Epithelial cell of proximal tubule (primary cell): Measurements from ENCODE around the gene TRIM54. TPM values are rescaled to one million over a fixed set of nuclear protein-coding genes. Genes with fewer than 3 reads are reported as not detected.

Experiments used
- DNase-seq: peaks from one replicate; pipeline ENCODE4 v3.0.0-alpha.2; 2011; ENCODE audit warnings: low read depth
- H3K4me3 ChIP-seq: 2 replicates; pipeline ENCODE4 v1.5.1; 2011; ENCODE audit warnings: low read depth, mild to moderate bottlenecking, low read length
- total RNA-seq: library from RNA; depleted of rRNA; stranded (reverse); fragments of >200 nt; gene quantifications from 2 replicates; pipeline ENCODE4 v1.2.3, GENCODE V29; 2015
- TF ChIP-seq, protein P1 (sequence below): conservative IDR thresholded peaks from 2 replicates; pipeline ENCODE4 v1.5.1; 2012; ENCODE audit warnings: low read depth, mild to moderate bottlenecking, low read length

Gene TRIM54
- total RNA-seq, 1 donor from 2014 or later: 1.5 TPM

DNA sequence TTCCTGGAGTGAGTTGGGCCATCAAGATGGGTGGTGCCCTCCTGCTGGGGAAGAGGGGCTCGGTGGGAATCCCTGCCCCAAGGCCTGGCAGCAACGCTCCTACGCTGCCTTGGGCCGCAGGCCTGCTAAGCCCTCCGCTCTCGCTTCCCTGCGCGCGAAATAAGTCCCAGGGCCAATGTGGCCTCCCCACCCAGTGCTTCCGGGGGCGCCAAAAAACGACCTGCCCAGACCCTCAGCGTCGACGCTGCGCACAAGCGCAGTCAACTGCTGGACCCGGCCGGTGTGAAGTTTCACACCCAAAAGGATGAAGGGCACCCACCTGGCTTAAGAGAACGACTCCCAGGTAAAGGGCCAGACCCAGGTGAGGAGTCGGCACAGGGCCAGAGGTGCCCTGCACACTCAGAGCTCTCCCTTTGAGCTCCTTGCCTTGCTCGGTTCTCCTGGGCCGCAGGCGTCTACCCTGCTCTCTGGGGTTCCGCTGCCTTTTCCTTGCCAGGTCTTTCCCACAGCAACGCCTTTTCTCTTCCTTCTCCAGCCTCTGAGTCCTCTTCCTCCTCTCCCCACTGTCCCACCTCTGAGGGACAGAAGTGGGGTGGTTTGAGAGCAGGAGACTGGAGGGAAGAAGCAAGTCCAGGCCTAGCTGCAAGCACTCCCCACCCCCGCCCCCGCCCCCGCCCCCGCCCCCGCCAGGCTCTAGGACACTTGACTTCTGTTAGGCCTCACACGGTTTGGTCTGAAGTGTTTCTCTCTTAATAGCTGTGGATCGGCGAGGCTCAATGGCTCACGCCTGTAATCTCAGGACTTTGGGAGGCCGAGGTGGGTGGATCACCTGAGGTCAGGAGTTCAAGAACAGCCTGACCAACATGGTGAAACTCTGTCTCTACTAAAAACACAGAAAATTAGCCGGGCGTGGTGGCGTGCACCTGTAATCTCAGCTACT is 6.7 kb upstream of the TRIM54 start, which contains the start of gene DNAJC5G:
DNAJC5G (plus strand) TSS at position 223 of the 940 bp plus-strand sequence. CDS start 1,296 bp downstream, outside the sequence.
- DNase-seq: no peak
- TF ChIP-seq, protein P1, sequence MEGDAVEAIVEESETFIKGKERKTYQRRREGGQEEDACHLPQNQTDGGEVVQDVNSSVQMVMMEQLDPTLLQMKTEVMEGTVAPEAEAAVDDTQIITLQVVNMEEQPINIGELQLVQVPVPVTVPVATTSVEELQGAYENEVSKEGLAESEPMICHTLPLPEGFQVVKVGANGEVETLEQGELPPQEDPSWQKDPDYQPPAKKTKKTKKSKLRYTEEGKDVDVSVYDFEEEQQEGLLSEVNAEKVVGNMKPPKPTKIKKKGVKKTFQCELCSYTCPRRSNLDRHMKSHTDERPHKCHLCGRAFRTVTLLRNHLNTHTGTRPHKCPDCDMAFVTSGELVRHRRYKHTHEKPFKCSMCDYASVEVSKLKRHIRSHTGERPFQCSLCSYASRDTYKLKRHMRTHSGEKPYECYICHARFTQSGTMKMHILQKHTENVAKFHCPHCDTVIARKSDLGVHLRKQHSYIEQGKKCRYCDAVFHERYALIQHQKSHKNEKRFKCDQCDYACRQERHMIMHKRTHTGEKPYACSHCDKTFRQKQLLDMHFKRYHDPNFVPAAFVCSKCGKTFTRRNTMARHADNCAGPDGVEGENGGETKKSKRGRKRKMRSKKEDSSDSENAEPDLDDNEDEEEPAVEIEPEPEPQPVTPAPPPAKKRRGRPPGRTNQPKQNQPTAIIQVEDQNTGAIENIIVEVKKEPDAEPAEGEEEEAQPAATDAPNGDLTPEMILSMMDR: no peak
- no peak within 1 kb of the TSS for H3K4me3 ChIP-seq

DNA sequence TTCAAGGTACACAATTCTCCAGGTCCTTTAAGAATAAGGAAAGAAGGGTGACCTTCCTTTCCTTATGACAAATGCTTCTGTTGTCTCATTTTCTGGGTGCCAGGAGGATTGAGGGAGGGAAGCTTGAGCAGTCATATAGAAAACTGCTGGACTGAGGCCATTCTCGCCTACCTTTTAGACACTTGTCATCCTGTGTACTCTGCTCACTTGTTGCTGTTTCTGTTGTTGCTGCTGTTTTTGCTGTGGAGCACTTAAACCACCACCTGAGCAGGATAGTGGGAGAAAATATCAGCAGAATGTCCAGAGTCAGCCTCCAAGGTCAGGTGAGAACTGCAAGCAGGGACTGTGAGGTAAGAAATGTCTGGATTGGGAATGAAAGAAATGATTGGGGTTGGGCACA is 4.2 kb upstream of the TRIM54 start:
- no peak for DNase-seq
- no peak overlapping the region for H3K4me3 ChIP-seq
- TF ChIP-seq, protein P1: no peak

DNA sequence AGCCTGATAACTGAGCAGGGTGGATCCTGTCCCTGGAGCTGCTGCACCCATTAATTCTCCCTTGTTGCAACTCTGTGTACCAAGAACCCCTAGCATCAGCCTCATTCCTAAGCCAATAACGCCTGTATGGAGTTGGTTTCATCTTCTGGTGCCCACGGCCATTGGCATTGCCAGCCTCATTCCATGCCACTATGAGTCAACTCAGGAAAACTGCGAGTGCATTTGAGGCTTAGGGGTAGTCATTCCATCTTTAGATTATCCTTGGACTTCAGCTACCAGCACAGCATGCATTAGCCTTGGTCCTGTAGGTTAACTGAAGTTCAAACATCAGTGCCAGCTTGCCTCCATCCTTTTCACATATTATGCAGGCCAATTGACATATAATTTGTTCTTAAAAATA is 1.4 kb upstream of the TRIM54 start:
- TF ChIP-seq, protein P1: no peak

GRCh38 chr2:27281442-27281841 is 787 bp upstream of the TRIM54 start:
- no peak overlapping the region for H3K4me3 ChIP-seq
- TF ChIP-seq, protein P1: no peak
- DNase-seq: no peak

More for the DNA sequence above, 1.4 kb upstream of the TRIM54 start:
- H3K4me3 ChIP-seq: no peak overlapping the region
- DNase-seq: no peak

- H3K4me3 ChIP-seq: no peak overlapping the region
- DNase-seq: no peak
- TF ChIP-seq, protein P1: no peak
These were observed 663 bp downstream of the TRIM54 start for GRCh38 chr2:27282892-27283291.

DNA sequence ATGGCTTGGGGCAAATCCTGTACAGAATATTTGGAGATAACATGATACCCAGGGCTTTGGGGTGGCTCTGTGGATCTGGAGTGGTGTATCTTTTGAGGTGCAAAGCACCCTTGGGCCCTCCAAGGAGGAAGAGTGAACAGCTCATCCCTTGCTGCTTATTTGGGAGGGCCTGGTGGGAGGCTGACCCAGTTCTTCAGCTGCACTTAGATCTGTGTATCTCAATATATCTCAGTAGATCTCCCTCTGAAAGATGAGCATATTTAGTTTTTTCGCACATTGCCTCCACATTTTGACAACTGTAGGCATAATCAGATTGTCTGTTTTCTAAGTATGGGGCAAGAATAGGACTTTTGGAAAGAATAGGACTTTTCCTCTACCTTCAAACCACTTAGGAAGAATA is 2.8 kb downstream of the TRIM54 start:
- DNase-seq: no peak
- TF ChIP-seq, protein P1: no peak
- no peak overlapping the region for H3K4me3 ChIP-seq

DNA sequence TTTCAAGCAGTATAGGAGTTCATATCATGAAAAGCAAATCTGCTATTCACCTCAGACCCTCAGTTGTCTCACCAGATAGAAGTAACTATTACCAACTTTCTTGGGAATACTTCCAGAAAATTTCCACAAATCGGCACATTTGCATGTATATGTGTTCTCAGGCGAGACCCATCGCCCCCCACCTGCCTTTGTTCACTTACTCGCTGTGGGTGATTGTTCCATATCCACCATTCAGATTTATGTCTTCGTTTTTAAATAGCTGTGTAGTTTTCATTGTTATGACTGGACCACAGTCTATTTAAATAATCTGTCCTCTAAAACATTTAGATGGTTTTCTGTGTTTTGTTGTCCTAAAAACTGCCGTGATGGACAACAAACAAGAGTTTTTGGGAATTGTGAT is 3.3 kb downstream of the TRIM54 start:
- DNase-seq: no peak
- TF ChIP-seq, protein P1: no peak
- no peak overlapping the region for H3K4me3 ChIP-seq
